Breast epithelium (tissue), 3 donors: ENCODE results near the gene NCOA1.

ENCODE experiments used
- CTCF ChIP-seq, 3 donors: fragments of 450-650 bp; IDR thresholded peaks; one replicate each; pipeline ENCODE4 v1.5.1; 2016 to 2017; ENCODE audit warnings: antibody characterized with exemption in 3 of 3, mild to moderate bottlenecking in 3 of 3, moderate library complexity in 3 of 3
- POLR2A ChIP-seq: fragments of 450-650 bp; IDR thresholded peaks from one replicate; pipeline ENCODE4 v1.6.1; 2016; ENCODE audit warnings: antibody characterized with exemption, mild to moderate bottlenecking, moderate library complexity
- POLR2AphosphoS5 ChIP-seq, 3 donors: sonication (generic); formaldehyde crosslinking; IDR thresholded peaks; one replicate each; pipeline ENCODE4 v1.6.1; 2017; ENCODE audit warnings: antibody characterized with exemption in 3 of 3

- TF ChIP-seq CTCF (IDR thresholded peaks at IDR 0.05) (no peak), POLR2A (no peak), POLR2AphosphoS5 (IDR thresholded peaks at IDR 0.05) (no peak)
These were observed 68.5 kb downstream of the NCOA1 start for GRCh38 chr2:24559473-24560113.
